NK-92 (cell line): ENCODE data around the gene ERC2.

Experiments used
- DNase-seq: peaks from one replicate; lab custom pipeline; 2025; ENCODE audit not compliant: unreplicated experiment; lab: John Stamatoyannopoulos, UW

ERC2 gene

DNA sequence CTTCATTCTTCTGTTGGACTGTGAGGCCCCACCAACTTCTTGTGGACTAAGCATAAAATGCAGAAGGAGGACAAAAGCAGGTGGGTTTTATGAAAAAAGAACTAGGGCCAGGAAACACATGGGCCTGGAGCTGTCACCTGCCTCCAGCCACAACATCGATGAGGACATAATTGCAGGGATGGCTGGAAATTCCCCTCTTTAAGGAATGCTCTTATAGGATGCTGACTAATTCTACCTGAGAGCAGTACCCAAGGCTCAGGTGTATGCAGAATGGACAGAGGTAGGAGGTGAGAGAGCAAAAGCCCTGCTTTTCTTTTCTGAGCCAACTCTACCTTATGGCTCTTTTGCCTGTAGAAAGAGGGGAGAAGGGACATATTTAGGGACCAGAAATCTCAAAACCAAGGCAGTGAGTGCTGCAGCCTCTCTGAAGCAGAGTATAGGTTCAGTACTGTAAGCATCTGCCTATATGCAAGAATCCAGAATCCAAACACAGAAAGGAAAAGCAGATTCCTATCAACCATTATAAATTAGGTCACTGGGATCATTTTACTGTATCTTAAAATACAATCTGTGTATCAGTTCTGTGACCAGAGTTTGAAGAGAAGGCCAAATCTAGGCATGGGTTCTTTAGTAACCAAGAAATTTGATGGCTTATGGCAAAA lies 775.8 kb downstream of the ERC2 start:
- no peak for DNase-seq

DNA sequence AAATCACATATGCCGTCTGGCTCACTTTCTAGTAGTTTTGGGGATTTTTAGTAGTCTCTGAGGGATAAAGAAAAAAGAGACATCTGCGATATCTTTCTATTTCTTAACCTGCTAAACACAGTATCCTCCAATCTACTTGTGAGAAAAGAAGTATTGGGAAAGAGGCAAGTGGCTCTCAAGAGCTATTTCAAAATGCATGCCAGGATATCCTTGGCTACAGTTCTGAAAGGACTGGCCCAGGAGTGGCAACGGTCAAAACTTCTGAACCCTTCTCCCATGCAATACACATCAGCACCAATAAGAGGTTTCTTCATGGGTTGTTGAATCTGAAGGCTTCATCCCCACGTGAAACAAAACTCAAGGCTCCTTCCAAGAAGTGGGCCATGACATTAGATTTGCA lies 777.1 kb downstream of the ERC2 start:
- DNase-seq: no peak

DNA sequence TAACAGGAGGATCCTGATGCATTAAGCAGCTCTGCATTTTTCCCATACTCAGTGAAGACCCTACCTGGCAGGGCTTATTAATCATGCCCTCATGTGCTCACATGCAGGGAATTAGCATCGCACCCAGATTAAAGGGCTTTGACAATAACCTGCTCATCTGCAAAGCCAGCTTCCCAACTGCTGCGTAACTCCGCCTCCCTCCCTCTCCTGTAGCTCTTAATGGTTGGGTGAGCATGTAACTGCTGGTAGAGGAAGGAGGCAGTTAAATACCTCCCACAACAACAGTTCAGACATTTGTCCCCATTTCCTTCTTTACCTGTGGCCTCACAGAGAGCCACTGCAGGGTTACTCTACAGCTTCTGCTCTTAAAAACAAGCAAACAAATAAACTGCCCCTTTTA lies 777.5 kb downstream of the ERC2 start:
- DNase-seq: no peak

DNA sequence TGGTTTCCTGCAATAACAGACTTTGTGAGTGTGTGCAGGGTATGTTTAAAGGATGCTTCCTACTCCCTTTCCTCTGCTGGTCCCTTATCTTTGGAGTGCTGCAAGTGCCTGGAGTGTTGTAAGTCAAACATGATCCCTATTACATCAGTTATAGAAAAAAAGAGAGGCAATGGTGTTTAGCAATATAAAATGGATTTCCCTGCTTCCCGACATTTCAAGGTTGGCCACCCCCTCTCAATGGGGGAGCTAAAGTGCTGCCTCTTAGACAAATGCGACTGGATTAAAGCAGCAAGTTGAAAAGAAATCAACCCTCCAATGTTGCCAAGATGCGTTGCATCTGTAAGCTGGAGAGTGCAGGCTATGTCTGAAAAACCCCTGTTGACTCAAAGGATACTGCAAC lies 778.1 kb downstream of the ERC2 start:
- no peak for DNase-seq

DNA sequence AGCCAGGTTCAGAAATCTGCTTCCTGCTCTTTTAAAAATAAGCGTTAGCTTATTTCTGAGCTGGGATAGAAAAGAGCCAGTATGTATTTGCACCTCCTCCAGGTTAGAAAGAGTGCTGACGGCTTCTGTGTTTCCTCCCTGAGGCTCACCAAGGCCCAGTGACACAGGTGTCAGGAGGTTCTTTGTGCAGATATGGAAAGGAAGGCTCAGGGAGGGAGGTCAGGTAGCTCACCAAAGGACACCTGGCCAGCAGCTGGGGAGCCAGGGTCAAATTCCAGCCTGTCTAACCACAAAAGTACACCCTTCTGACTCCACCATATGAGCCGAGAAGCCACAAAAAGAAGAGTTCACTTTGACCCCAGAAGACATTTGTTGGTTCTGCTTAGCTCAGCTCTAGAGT lies 780.1 kb downstream of the ERC2 start:
- no peak for DNase-seq

DNA sequence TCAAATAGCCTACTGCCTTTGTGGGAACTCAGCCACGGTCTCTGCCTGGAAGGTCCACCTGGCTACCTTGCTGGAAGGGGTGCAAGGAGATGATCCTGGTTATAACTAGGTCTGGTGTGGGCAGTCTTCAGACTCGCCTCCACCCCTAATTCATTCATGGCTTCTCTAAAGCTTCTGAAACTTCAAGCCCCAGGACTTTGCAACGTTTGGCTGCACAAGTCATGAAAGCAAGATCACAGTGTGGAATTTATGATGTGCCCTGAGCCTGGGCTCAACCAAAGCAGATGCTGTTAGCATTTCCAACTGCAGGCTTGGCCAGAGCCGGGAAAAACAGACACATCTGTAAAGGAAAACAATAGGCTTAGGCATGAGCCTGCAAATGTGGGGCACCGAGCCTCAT lies 780.7 kb downstream of the ERC2 start:
- DNase-seq: no peak

DNA sequence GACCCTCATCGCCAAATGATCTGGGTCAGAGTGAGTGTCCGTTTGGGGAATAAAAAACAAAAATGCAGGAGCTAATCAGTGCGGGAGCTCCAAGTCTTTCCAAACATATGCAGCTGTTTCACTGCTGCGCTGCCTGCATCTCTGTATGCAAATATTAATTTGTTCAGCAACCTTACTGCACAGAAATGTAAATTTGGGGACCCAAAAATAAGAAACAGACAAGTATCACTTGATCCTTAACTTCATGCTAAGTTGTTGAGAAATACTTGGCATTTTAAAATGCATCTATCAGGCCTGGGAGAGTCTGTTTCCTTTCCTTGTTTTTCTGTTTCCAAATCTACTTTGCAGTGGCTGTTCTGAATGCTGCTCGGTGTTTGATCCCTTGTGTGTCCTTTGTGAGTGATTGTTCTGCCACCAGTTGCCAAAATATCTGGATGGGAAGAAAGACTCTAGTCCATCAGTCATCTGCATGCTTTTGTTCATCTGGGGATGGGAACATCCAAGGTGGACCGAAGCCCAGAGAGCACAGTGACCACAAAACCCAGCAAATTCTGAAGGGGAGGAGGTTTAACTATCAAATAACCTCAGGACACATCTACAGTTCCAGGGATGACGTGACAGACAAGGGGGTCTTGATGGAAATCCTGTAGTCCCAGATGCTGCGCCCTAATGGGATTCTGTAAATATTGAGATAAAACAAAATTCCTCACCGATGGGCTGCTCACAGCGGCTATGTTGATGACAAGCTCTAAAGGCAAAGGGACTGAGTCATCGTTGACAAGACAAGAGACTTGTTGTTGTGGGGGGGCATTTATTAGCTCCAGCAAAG lies 781.6 kb downstream of the ERC2 start:
- no peak for DNase-seq

DNA sequence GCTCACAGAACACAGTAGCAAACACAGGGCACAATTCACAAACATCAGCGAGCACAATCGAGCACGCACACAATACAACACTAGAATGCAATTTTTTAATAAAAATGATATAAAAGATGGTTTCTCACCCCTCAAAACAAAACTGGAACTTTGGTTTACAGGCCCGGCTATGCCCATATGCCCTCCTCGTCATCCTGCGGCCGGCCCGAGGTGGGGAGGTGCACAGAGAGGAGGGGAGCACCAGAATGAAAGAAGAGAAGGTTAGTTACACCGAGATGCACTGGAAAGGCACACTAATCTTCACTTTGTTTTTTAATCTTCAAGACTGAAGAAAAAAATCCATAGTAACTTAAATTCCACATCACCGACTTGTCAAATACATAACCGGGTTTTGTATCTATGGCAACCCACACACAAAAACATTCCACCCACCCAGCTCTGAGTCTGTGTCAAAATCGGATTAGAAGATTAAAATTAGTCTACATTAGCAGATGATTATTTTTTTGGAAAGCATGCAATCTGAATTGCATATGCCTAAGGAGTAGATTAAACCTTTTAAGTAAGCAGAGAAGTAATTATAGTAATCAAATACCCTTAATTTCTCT lies 784.5 kb downstream of the ERC2 start:
- DNase-seq: no peak

DNA sequence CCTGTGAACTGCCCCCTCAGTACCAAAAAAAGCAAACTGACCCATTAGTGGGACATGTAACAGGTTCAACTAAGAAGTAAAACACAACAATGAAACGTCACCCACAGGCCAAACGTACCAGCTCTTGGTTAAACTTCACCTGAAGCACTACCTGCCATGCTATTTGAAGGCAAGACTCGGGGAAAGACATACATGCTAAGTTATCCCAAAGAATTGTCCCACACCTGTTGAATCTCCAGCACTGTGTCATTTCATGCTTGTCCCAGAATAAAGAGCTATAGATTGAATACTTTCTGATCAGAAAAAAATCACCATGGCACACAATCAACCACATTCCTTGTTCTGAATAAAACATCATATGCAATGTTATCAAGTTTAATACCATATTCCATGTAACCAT lies 785.8 kb downstream of the ERC2 start:
- DNase-seq: no peak

GRCh38 chr3:55678546-55679216 lies 789.6 kb downstream of the ERC2 start:
- no peak for DNase-seq

- DNase-seq: no peak
These were observed 791.6 kb downstream of the ERC2 start for GRCh38 chr3:55676643-55677042.

DNA sequence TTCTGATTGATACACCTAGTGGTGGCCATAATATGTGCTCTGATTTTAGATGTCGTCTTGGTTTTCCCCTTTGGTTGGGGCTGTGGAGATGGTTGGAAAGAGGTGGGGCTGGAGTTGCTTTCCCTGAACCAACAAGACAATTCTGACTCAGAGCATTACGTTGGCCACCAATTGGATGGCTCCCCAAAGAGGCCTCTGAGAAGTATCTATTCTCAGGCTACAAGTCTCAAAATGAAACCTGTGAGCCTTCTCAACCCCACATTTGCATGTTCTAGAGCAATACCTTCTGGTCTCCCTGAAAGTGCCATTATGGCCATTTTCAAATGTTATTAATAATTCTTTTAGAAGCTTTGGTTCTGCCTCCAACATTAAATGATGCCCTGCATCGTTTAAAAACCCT lies 792.8 kb downstream of the ERC2 start:
- DNase-seq: no peak

DNA sequence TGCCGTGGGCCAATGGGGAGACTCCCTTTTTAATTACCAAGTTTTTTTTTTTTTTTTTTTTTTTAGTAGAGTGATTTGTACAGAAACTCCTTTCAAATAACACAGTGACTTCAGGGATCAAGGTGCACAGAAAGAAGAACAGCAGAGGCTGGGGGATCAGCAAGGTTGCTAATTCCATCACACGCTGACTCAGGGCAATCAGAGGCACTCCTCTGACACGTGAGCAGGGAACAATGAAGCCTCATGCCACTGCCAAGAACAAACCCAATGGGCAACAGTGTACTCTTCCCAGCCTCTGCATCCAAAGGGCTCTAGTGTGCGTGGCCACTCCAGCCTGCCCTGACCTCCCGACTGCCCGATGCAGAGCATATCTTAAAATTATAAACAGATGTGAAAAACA lies 794.5 kb downstream of the ERC2 start:
- DNase-seq: no peak

- DNase-seq: no peak
These were observed 799.1 kb downstream of the ERC2 start for GRCh38 chr3:55669133-55669532.

DNA sequence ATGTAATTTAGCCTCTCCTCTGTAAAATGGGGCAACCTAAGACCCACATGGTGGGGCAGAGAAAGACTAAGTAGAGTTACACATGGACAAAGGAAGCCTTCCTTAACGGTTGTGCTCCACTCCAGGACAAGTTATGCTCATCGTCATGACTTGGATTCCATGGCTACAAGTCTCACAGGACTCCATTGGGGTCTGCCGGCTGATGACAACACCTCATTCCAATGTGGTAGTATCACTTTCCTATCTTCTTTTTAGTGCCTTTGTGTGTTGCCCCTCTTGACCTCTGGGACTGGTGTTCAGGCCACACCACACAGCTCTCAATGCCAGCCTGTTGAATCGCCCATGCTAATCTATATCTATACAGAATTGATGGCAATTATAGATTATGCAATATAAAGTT lies 799.9 kb downstream of the ERC2 start:
- no peak for DNase-seq

GRCh38 chr3:55664387-55664786 lies 803.9 kb downstream of the ERC2 start:
- DNase-seq: no peak

- no peak for DNase-seq
These were observed 805.6 kb downstream of the ERC2 start for GRCh38 chr3:55662683-55663082.

- DNase-seq: no peak
These were observed 806.7 kb downstream of the ERC2 start for GRCh38 chr3:55661571-55661970.

- DNase-seq: no peak
These were observed 807.1 kb downstream of the ERC2 start for GRCh38 chr3:55661141-55661540.

- no peak for DNase-seq
These were observed 807.6 kb downstream of the ERC2 start for GRCh38 chr3:55660642-55661041.

DNA sequence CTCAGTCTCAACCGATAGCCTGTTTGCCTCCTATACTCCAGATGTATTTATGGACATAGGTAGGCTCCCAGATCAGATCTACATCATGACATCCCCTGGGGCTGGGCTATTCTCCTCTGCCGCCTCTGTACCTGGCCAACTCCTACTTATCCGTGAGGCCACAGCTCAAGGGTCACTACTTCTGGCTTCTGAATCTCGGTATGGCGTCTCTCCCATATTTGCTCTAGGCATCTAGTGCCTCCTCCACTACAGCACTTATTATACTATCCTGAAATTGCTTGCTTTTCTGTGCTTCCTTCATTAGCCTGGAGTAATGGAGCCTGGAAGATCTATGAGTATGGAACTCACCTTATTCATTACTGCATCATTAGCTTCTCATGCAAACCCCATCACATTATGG lies 808.6 kb downstream of the ERC2 start:
- no peak for DNase-seq
